Breast epithelium (tissue), 4 donors: ENCODE data around the gene TBC1D2B. TPM values are rescaled to one million over a fixed set of nuclear protein-coding genes. Genes with fewer than 3 reads are reported as not detected.

Experiments
- DNase-seq, 2 donors: peaks; one replicate each; pipeline ENCODE4 v3.0.0-alpha.2; 2019; ENCODE audit warnings: low spot score in 2 of 2
- H3K27ac ChIP-seq, 2 donors: fragments of 200-600 bp; sonication (generic) in 1 of 2; one replicate each; pipeline ENCODE4 v1.5.1; 2016 to 2019; ENCODE audit warnings: mild to moderate bottlenecking in 1 of 2
- H3K27me3 ChIP-seq, 2 donors: fragments of 200-600 bp; sonication (generic) in 1 of 2; one replicate each; pipeline versions ENCODE4 v1.5.1 to v1.6.0; 2017 to 2019; ENCODE audit warnings: control low read depth in 1 of 2, mild to moderate bottlenecking in 1 of 2
- H3K36me3 ChIP-seq: fragments of 200-600 bp; one replicate; pipeline ENCODE4 v1.5.1; 2019
- H3K4me1 ChIP-seq, 2 donors: fragments of 200-600 bp; sonication (generic); one replicate each; pipeline ENCODE4 v1.5.1; 2016 to 2019; ENCODE audit warnings: control low read depth in 1 of 2
- H3K4me3 ChIP-seq, 3 donors: fragments of 200-600 bp; sonication (generic); 1 replicate in 2 of 3; 2 replicates in 1 of 3; pipeline ENCODE4 v1.5.1; 2016 to 2019; ENCODE audit warnings: mild to moderate bottlenecking in 3 of 3, moderate library complexity in 2 of 3
- H3K9me3 ChIP-seq, 2 donors: fragments of 200-600 bp; sonication (generic) in 1 of 2; one replicate each; pipeline ENCODE4 v1.5.1; 2016 to 2019; ENCODE audit warnings: control low read depth in 1 of 2
- CTCF ChIP-seq, 3 donors: fragments of 450-650 bp; IDR thresholded peaks; one replicate each; pipeline ENCODE4 v1.5.1; 2016 to 2017; ENCODE audit warnings: antibody characterized with exemption in 3 of 3, mild to moderate bottlenecking in 3 of 3, moderate library complexity in 3 of 3
- POLR2A ChIP-seq: fragments of 450-650 bp; IDR thresholded peaks from one replicate; pipeline ENCODE4 v1.6.1; 2016; ENCODE audit warnings: antibody characterized with exemption, mild to moderate bottlenecking, moderate library complexity
- POLR2AphosphoS5 ChIP-seq, 3 donors: sonication (generic); formaldehyde crosslinking; IDR thresholded peaks; one replicate each; pipeline ENCODE4 v1.6.1; 2017; ENCODE audit warnings: antibody characterized with exemption in 3 of 3
- intact Hi-C: fragments of 100-400 bp; cut with DNase I; formaldehyde crosslinking; loops from one replicate; pipeline ENCODE4 v1.15.1; 2023; ENCODE audit warnings: low total_unique reads
- total RNA-seq, 3 donors: library from RNA; depleted of rRNA; stranded (reverse); fragments of >200 nt; gene quantifications; one replicate each; pipeline ENCODE4 v1.1.0, GENCODE V29; 2016

Gene TBC1D2B
- total RNA-seq, 3 donors from 2014 or later = 44.9 to 71.0 (median 69.2) TPM

- intact Hi-C loops = no loop called here
- H3K9me3 ChIP-seq = no peaks in the 10 kb centered on the region
- H3K36me3 ChIP-seq = no peaks in the 10 kb centered on the region
- peak overlapping the region; percentile 62 to 76 for H3K27ac ChIP-seq
- peak overlapping the region in 1 of 3 donors; percentile 12 for H3K4me3 ChIP-seq
- DNase-seq = no peak
- H3K27me3 ChIP-seq = no peaks in the 10 kb centered on the region
- peaks cover 0 to 7% of the 10 kb centered on the region in 2 donors for H3K4me1 ChIP-seq
- TF ChIP-seq CTCF (IDR thresholded peaks at IDR 0.05) (no peak), POLR2AphosphoS5 (IDR thresholded peaks at IDR 0.05) (no peak), POLR2A (no peak)
These were observed 42.9 kb downstream of the TBC1D2B start for GRCh38 chr15:78034495-78035191.

GRCh38 chr15:78033864-78034263 is 43.6 kb downstream of the TBC1D2B start:
- TF ChIP-seq CTCF (IDR thresholded peaks at IDR 0.05) (no peak), POLR2AphosphoS5 (IDR thresholded peaks at IDR 0.05) (no peak), POLR2A (no peak)
- H3K27ac ChIP-seq = peak overlapping the region in 1 of 2 donors; percentile 62
- DNase-seq = no peak
- H3K4me3 ChIP-seq = no peak overlapping the region
- no peaks in the 10 kb centered on the region for H3K36me3 ChIP-seq
- H3K9me3 ChIP-seq = no peaks in the 10 kb centered on the region
- peaks cover 0 to 7% of the 10 kb centered on the region in 2 donors for H3K4me1 ChIP-seq
- no peaks in the 10 kb centered on the region for H3K27me3 ChIP-seq
- intact Hi-C loops = no loop called here

GRCh38 chr15:78032671-78033070 is 44.8 kb downstream of the TBC1D2B start:
- no peaks in the 10 kb centered on the region for H3K9me3 ChIP-seq
- intact Hi-C loops = no loop called here
- no peak for DNase-seq
- peaks cover 0 to 7% of the 10 kb centered on the region in 2 donors for H3K4me1 ChIP-seq
- TF ChIP-seq POLR2AphosphoS5 (IDR thresholded peaks at IDR 0.05) (no peak), POLR2A (no peak), CTCF (IDR thresholded peaks at IDR 0.05) (no peak)
- no peaks in the 10 kb centered on the region for H3K36me3 ChIP-seq
- no peak overlapping the region for H3K27ac ChIP-seq
- no peaks in the 10 kb centered on the region for H3K27me3 ChIP-seq
- H3K4me3 ChIP-seq = no peak overlapping the region

GRCh38 chr15:78024883-78025282 is 52.6 kb downstream of the TBC1D2B start:
- no peaks in the 10 kb centered on the region for H3K27me3 ChIP-seq
- no peak for DNase-seq
- peak overlapping the region in 1 of 2 donors; percentile 62 for H3K27ac ChIP-seq
- H3K9me3 ChIP-seq = no peaks in the 10 kb centered on the region
- TF ChIP-seq POLR2A (no peak), CTCF (IDR thresholded peaks at IDR 0.05) (no peak), POLR2AphosphoS5 (IDR thresholded peaks at IDR 0.05) (no peak)
- intact Hi-C loops = no loop called here
- no peaks in the 10 kb centered on the region for H3K36me3 ChIP-seq
- no peaks in the 10 kb centered on the region for H3K4me1 ChIP-seq
- H3K4me3 ChIP-seq = no peak overlapping the region

GRCh38 chr15:78024519-78024870 is 53.0 kb downstream of the TBC1D2B start:
- H3K27me3 ChIP-seq = no peaks in the 10 kb centered on the region
- peak overlapping the region in 1 of 2 donors; percentile 62 for H3K27ac ChIP-seq
- no peak overlapping the region for H3K4me3 ChIP-seq
- H3K9me3 ChIP-seq = no peaks in the 10 kb centered on the region
- DNase-seq = no peak
- no peaks in the 10 kb centered on the region for H3K4me1 ChIP-seq
- TF ChIP-seq CTCF (IDR thresholded peaks at IDR 0.05) (no peak), POLR2A (no peak), POLR2AphosphoS5 (IDR thresholded peaks at IDR 0.05) (no peak)
- intact Hi-C loops = no loop called here
- H3K36me3 ChIP-seq = no peaks in the 10 kb centered on the region
